Mucosa of descending colon (tissue), 3 donors: Measurements from ENCODE around the gene CNOT3. TPM values are rescaled to one million over a fixed set of nuclear protein-coding genes. Genes with fewer than 3 reads are reported as not detected.

ENCODE experiments used
- ATAC-seq: fragments of 200-7000 bp; cut with Tn5 transposase; one replicate; pipeline ENCODE4 v1.9.1; 2020; ENCODE audit warnings: mild to moderate bottlenecking, moderate library complexity
- DNase-seq, 3 donors: peaks; one replicate each; pipeline ENCODE4 v3.0.0-alpha.2; 2020
- H3K36me3 ChIP-seq: fragments of 200-600 bp; one replicate; pipeline ENCODE4 v1.8.0; 2021; ENCODE audit warnings: low read depth, mild to moderate bottlenecking
- H3K4me1 ChIP-seq: fragments of 200-600 bp; one replicate; pipeline ENCODE4 v1.8.0; 2021; ENCODE audit warnings: low read depth, mild to moderate bottlenecking
- H3K4me3 ChIP-seq: fragments of 200-600 bp; one replicate; pipeline ENCODE4 v1.8.0; 2021; ENCODE audit warnings: mild to moderate bottlenecking
- H3K9me3 ChIP-seq: fragments of 200-600 bp; one replicate; pipeline ENCODE4 v1.8.0; 2021; ENCODE audit warnings: mild to moderate bottlenecking
- CTCF ChIP-seq: fragments of 200-600 bp; IDR thresholded peaks from one replicate; pipeline ENCODE4 v1.8.0; 2022; ENCODE audit warnings: antibody characterized with exemption, mild to moderate bottlenecking
- intact Hi-C, 2 donors: fragments of 100-400 bp; cut with DNase I in 1 of 2; cut with micrococcal nuclease in 1 of 2; formaldehyde crosslinking; loops; one replicate each; pipeline versions ENCODE4 v1.11.0 to v1.11.1; 2022; cut with DNase I, micrococcal nuclease
- total RNA-seq, 3 donors: library from RNA; stranded (reverse); fragmentation: NEBNext Ultra II Directional in 2 of 3; extraction: Animal tissue kit (Norgen Biotek cat#: 25700) in 2 of 3; gene quantifications; one replicate each; pipeline versions ENCODE4 v1.2.1 to v1.2.4, GENCODE V29; 2021 to 2023
- donor health status: DM: no; HTN: no; CAD: no; lungs with moderate emphysema.
- donor health status: DM: no; HTN: no; CAD: no.
- donor health status: DM: no; HTN: yes; CAD: no.

CNOT3 gene
- total RNA-seq, 3 donors from 2014 or later = 42.4 to 47.9 (median 43.7) TPM

DNA sequence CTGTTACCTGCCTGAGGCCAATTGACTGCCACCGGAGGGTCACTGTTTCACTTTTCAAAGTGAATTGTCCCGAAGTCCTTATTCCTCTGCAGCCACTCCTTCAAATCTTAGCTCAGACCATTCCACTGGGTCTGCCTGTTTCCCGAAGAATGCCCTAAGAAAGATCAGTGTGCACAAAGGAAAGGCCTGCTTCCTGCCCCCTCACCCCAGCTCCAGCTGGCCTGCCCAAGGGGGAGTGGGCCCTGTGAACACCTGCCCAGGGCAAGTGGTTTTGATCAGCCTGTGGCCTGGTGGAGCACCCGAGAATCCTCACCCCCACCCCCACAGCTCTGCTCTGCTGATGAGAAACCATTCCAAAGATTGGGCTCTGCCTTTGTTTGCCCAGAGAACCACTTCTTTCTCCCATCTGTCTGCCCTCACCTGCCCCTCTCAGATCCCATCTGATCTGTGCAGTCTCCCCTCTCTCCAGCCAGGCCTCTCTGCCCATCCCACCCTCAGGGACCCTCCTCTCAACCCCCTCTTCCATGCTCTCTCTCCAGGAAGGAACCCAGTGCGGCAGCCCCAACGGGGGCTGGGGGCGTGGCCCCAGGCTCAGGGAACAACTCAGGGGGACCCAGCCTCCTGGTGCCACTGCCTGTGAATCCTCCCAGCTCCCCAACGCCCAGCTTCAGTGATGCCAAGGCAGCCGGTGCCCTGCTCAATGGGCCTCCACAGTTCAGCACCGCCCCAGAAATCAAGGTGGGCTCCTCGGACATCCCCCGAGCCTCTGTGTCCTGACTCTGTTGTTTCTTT is 11.7 kb downstream of the CNOT3 start:
- Histone ChIP-seq H3K4me1 (no peaks in the 10 kb centered on the region), H3K36me3 (peaks cover 23% of the 10 kb centered on the region), H3K9me3 (no peaks in the 10 kb centered on the region), H3K4me3 (no peak overlapping the region)
- DNase-seq (no peak), ATAC-seq (no peak)
- no peak for TF ChIP-seq CTCF
- intact Hi-C loops = no loop called here

- intact Hi-C loops = no loop called here
- ATAC-seq = no peak
- peaks cover 25% of the 10 kb centered on the region for H3K36me3 ChIP-seq
Observed at GRCh38 chr19:54151362-54152035, 13.9 kb downstream of the CNOT3 start.

DNA sequence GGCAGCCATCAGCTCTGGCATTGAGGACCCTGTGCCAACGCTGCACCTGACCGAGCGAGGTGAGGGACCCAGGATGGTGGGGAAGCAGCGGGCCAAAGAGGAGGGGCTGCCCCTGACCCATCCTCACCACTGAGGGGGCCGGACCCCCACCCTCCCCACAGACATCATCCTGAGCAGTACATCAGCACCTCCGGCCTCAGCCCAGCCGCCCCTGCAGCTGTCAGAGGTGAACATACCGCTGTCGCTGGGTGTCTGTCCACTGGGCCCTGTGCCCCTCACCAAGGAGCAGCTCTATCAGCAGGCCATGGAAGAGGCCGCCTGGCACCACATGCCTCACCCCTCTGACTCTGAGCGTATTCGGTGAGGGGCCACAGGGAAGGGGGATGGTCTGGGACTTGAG is 14.7 kb downstream of the CNOT3 start:
- H3K4me3 ChIP-seq = no peak overlapping the region
- H3K4me1 ChIP-seq = no peaks in the 10 kb centered on the region
- ATAC-seq = no peak
- intact Hi-C loops = no loop called here
- no peaks in the 10 kb centered on the region for H3K9me3 ChIP-seq
- TF ChIP-seq CTCF = no peak
- DNase-seq = no peak
- H3K36me3 ChIP-seq = peaks cover 20% of the 10 kb centered on the region

More at GRCh38 chr19:54151362-54152035, 13.9 kb downstream of the CNOT3 start:
- H3K9me3 ChIP-seq = no peaks in the 10 kb centered on the region
- DNase-seq = no peak
- no peak for TF ChIP-seq CTCF
- H3K4me1 ChIP-seq = no peaks in the 10 kb centered on the region
- H3K4me3 ChIP-seq = no peak overlapping the region

GRCh38 chr19:54152878-54153524 is 15.4 kb downstream of the CNOT3 start:
- no peak overlapping the region for H3K4me3 ChIP-seq
- no peak for ATAC-seq
- H3K36me3 ChIP-seq = peaks cover 18% of the 10 kb centered on the region
- H3K9me3 ChIP-seq = no peaks in the 10 kb centered on the region
- H3K4me1 ChIP-seq = no peaks in the 10 kb centered on the region
- no peak for DNase-seq
- TF ChIP-seq CTCF = no peak
- intact Hi-C loops = no loop called here

DNA sequence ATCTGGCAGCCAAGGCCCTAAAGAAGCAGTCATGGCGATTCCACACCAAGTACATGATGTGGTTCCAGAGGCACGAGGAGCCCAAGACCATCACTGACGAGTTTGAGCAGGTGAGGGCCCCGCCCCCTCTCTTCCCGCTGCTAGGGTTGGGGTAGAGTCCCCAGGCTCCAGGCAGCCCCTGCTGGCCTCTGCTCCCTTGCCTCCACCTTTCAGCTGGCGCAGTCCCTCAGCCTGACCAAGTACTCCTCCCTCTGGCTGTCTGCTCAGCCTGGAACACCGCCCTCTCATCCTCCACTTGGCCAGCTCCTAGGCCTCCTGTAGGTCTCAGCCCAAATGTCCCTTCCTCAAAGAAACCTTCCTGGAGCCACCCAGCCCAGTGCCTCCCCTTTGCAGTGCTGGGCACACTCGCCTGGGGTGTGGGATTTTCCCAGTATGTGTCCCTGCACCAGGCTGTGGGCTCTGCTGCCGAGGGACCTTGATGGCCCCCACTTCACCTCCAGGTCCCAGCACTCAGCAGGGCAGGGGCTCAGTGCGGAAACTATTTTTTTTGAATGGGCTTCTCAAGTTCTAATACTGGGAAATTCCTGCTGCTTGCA is 16.3 kb downstream of the CNOT3 start:
- intact Hi-C loops = no loop called here
- DNase-seq = no peak
- ATAC-seq = no peak

More for the DNA sequence above, 16.3 kb downstream of the CNOT3 start:
- no peak for TF ChIP-seq CTCF
- H3K36me3 ChIP-seq = peaks cover 18% of the 10 kb centered on the region
- H3K9me3 ChIP-seq = no peaks in the 10 kb centered on the region
- peaks cover 6% of the 10 kb centered on the region for H3K4me1 ChIP-seq
- no peak overlapping the region for H3K4me3 ChIP-seq
